Measurements from ENCODE around the gene CRIP2.

CRIP2 gene

GRCh38 chr14:105430565-105430964 is 44.1 kb upstream of the CRIP2 start:
- no peak for TF ChIP-seq CTCF (IDR thresholded peaks at IDR 0.05)

GRCh38 chr14:105431256-105431655 is 43.4 kb upstream of the CRIP2 start:
- TF ChIP-seq CTCF (IDR thresholded peaks at IDR 0.05): no peak

GRCh38 chr14:105432657-105433056 is 42.0 kb upstream of the CRIP2 start:
- TF ChIP-seq CTCF (IDR thresholded peaks at IDR 0.05): no peak

GRCh38 chr14:105433161-105433605 is 41.4 kb upstream of the CRIP2 start:
- TF ChIP-seq CTCF (IDR thresholded peaks at IDR 0.05): no peak

- TF ChIP-seq CTCF (IDR thresholded peaks at IDR 0.05): no peak
Measured at GRCh38 chr14:105436402-105436801, 38.2 kb upstream of the CRIP2 start.

GRCh38 chr14:105436891-105437722 is 37.5 kb upstream of the CRIP2 start:
- no peak for TF ChIP-seq CTCF (IDR thresholded peaks at IDR 0.05)

GRCh38 chr14:105437723-105438500 is 36.7 kb upstream of the CRIP2 start:
- TF ChIP-seq CTCF (IDR thresholded peaks at IDR 0.05): no peak
